HG03196 (cell line): ENCODE measurements around the gene TBKBP1.

Experiments
- ATAC-seq: cut with Tn5 transposase; IDR thresholded peaks from one replicate; pipeline ENCODE4 v1.9.1; 2021; ENCODE audit not compliant: unreplicated experiment

Gene TBKBP1

DNA sequence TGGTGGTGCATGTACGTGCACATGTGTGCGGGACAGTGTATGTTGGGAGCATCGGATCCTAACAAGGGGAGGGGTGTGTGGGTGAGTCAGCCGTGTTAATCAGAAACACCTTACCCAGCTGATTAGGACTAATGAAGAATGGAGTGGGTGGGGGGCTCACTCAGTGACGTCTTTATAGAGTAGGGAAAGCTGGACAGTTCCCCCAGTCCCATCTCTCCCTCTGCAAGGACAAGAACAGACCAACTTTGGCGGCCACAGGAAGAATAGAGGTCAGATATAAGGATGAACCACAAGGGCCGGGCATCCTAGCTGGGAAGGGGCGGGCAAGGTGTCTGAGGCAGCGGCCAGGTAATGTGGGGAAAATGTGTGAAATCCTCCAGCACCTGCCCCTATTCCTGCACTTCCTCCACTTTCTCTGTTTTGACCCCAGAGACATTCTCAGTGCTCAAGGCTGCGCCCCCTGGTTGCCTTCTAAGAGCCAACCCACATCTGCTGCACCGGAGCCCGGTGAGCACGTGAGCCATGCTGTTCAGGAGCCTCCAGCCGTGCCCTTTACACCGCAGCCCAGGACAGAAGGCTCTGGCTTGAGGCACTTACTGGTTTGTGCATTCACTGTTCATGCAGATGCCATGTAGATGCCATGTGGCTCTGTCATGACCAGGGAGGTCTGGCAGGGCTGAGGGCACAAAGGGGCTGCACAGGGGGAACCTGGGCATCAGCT is 20.2 kb downstream of the TBKBP1 start:
- ATAC-seq, result no peak

DNA sequence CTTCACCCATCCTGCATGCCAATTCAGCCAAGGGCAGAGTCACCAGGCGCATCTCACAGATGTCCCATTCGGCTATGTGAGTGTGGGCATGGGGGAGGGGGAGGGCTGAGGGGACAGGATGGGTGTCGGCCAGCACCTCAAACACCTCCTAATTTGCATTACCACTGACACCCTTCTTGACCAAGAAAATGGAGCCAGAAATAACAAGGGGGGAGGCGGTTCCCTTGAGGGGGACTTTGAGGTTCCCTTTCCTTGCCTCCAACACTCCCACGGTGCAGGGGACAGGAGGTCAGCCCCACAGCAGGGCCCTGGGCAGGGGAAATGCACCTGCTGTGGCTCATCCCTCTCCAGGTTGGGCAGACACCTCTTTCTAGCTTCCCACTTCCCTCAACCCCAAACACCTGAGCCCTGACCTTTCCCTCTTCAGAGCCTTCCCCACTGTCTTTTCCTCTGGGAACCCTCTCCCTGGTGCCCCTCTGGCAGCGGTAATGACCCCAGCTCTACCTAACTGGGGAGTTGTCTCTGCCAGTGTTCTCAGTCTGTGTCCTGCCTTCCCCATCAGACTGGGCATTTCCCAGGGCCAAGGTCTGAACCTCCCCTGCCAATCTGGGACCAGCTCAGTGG is 20.9 kb downstream of the TBKBP1 start:
- ATAC-seq, result no peak

DNA sequence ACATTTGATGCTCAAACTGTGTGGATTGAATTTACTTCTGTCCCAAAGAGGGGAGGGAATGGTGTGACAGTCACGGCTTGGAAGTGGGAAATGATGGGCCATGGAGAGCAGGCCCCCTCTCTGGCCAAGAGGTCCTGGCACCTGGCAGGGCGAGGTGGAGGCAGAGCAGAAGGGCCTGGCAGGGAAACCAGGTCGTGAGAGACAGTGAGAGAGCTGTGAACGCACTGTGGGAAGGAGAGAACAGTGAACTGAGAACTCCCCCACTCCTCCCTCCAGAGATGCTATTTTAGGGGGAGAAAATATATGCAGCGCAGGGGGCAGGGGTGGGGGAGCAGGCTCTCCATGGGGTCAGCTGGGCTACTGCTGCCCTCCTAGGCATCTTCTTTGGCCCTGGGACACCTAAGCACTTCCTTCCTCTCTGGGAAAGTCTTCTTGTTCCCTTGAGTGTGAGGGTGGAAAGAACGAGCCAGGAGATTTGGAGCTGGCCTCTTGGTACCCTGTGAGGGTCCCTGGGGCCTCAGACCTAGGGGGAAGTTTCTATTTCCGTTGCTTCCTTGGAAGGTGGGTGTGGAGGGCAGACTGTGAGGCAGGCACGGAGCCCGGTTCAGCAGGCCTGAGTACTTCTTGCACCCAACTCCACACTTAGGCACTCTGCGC is 21.8 kb downstream of the TBKBP1 start:
- ATAC-seq, result no peak

DNA sequence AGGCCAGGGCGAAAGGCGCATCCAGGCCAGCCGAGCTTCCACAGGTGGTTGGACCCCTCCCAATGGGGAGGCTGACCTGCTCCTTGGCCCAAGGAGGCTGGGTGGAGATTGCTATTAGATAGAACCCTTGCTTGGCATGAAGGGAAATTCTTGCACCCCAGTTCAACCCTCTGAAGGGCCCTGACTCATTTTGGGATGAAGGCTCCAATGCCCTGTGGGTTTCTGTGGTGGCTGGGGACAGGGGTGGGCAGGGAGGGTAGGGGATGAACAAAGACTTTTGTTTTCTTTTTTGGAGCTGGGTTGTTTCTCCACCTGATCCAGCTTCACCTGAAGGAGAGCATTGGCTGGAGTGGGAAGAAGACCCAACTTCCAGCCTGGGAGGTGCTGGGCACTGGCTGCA is 22.4 kb downstream of the TBKBP1 start:
- no peak for ATAC-seq

DNA sequence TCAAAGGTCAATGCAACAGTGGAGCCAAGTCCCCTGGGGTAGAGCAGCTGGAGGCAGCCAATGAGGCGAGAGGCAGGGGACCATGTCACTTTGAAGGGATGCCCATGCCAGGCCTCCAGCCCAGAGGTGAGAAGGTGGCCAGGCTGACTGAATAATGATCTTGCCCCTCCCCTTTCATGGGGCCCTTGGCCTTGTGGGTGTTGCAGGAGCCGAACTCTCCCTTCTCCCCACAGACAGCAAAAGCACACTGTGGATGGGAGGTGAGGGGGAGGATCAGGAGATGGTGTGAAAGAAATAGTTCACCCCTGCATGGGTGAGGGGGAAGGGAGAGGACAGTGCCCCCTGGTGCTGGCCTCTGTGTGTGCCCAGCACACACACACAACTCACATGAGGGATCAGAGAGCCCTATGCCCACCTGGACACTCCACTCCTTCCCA is 23.3 kb downstream of the TBKBP1 start:
- no peak for ATAC-seq

DNA sequence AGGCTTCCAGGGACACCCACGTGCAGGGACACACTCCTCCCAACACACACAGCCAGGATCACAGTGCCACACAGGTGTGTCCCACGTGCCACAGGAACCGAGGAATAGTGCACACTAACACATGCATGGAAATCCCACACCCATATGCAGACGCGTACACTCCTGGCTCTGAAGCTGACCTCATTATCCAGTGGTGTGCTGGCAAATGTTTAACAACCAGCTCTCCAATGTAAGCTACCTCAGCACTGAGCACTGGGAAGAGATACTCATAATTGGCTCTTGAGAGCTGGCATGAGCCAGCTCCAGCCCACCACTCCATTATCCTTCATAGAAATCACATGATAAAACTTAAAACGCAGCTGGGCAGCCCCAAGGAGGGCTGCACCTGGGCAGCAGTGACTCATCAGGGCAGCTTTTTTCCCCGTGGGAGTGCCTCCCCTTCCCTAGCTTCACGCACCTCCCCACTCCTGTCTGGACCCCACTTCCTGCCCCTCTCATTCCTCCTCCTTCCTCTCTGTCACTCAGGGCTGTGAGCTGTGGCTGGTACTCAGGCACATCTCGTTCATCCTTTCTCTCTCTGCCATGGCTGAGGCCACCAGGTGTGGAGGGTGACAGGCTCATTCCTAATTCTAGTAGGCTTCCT is 24.1 kb downstream of the TBKBP1 start:
- no peak for ATAC-seq

DNA sequence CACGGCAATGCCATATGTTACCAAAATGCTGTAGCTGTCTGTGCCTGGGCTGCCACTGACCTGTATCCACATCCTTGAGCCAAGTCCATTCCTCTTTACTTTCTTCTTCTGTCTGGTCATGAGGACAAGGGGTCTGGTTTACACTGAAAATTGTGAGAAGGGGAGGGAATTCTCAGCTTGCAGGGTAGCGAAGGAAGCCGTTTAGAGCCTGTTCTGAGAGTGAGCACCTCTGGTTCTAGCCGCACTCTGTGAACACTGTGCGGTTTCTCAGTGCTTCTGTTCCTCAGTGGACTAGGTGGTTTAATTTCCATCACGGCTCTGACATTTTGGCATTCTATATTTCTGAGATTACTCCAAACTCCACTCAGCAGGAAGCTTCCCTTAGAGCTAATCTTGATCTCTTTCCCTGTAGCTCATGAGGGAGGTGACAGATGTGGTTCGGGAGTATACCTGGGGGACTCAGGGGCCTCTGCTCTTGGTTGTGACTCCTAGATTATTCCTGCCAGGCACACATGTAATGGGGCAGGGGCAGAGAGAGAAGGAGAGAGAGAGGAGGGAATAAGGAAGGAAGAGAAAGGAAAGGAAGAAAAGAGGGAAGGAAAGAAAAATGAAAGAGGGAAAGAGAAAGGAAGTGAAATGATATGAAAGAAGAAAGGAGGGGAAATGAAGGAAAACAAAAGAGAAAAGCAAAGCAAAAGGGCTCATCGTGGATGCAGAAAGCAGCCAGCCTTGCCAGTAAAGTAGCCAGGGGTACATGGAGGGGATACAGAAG is 24.9 kb downstream of the TBKBP1 start:
- ATAC-seq, result no peak

DNA sequence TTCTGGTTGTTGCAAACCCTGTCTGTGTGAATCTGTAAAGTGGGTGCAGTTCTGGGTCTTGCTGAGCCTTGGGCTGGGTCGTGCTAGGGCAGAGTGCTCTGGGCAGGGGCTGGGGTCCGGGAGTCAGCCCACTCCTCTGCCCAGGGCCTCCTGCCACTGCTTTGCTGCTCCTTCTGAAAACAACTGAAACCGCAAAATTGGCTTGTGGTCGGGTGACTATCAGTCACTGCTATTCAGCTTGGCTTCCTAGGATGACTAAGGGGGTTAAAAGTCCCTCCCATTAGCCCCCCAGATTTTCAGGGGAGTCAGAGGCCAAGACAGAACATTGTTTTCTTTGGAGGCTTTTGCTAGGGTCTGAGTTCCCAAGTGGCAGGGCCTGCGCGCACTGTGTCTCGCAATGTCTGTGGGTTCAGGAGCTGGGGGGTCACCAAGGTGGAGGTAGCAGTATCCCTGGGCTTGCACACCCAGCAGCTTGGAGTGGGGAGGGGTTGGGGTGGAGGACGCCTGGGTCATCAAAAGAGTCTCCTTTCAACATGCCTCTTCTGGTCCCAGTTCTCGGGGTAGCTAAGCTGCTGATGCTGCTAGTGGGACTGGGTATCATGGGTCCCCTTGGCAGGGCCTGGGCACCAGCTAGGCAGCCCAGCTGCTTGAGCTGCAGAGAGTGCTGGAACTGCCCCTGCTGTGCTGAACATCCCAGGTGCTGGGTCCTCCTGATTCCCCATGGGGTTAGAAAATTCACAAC is 25.6 kb downstream of the TBKBP1 start:
- no peak for ATAC-seq

DNA sequence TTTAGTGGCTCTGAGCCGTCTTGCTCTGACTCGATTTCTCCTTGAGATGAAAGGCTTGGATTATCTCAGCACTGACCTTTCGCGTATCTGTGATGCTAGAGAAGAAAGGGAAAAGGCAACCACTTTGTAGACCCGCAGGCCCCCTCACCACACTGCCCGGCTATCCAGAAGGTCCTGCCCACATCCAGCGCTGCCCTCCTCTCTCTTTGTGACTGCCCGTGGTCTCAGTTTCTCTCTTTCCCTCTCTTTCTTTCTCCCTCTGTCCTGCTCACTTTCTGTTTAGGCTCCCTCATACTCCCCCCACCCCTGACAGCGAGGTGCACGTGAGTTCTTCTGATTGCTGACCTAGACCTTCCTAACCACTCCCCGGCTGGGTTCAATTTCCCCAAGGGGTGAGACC is 26.2 kb downstream of the TBKBP1 start:
- no peak for ATAC-seq

DNA sequence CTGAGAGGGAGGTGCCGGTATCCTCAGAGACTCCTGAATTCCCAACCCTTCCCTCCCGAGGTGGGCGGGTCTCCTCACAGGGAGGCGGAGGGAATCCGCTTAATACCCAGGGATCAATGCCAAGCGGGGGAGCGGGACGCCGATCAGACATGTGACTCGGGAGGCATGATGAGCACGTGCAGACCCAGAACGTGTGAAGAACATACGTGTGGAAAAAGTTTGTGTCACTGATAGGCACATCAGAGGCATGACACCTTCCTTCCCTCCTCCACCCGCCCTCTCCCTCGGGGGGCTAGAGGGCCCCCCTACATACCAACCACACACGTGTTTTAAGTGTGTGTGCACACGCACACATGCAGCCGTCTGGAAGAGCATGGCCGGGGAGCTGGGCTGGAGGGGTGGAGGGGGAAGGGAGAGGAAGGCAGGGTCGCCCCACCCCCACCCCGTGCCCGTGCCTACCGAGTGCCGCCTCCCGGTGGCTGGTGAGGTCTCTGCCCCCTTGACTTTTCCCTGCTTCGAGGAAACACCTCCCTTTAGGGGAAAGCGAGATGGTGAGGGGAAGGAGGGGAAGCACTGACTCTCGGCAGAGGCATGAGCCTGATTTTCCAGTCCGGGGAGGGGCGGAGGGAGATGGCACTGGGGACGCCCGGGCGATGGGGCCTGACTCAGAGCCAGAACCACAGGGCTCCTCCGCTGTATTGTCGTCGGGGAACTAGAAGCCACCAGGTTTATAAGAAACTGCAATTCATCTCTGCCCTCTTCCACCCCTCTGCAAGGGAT is 27.0 kb downstream of the TBKBP1 start:
- ATAC-seq, result no peak

DNA sequence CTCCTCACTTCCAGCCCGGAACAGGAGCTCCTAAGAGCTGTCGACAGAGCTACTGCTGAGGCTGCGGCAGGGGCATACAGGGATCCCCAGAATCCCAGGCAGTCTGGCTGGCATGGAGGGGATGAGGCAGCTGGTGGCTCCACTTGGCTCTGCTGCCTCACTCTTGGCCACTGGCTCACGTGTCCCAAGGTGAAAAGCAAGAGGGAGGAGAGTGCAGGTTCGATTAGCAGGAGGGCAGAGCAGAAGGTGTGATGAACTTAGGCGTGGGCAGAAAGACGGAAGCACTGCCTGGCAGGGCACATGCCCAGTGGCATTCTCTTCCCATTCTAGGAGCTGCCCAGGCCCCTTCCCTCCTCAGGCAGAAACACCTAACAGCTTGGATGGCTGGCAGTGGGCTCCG is 27.8 kb downstream of the TBKBP1 start:
- ATAC-seq, result no peak

DNA sequence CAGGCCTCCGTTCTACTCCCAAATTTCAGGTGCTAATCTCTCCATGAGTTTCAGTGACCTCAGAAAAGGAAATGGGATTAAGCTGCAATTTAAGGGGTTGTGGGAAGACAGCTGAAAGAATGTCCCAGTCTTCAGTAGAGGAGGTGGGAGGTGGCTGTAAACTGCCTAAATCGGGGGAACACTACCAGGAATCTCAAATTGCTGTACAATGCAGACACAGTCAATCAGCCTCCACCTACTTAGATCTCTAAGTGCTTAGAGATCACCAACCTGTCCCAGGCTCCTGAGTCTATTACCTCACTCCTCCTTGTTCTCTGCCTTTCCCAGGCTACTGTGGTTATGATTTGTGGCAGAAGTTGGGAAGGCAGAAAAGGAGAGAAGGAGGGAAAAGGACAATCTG is 30.7 kb downstream of the TBKBP1 start:
- ATAC-seq, result no peak

DNA sequence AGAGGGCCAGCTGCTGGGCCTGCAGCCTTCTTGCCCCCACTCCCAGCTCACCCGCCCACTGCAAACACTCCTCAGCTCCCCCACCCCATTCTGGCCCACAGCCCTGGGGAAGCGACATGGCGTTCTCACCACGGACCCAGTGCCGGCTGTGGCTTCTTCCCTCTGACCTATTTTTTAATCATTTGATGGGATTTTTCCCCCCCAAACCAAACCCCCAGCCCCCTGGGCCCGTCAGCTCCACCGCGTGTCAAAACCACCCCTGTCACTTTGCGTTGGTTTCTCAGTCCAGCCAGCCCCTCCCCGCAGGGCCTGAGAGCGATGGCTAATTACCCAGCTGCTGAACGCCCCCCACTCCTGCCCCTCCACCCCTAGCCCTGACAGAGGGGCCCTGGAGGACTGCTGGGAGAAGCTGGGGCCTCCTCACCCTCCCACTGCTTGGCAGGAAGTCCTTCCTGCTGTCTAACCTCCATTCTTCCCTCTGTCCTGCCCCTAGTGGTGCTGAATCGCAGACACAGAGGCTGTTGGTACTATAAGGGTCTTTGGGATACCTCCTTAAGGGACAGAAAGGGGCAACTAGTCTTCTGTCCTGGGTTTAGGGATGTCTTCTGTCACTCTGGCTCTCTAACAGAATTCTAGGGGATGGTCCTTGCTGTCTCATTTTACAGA is 31.6 kb downstream of the TBKBP1 start:
- ATAC-seq, result no peak

DNA sequence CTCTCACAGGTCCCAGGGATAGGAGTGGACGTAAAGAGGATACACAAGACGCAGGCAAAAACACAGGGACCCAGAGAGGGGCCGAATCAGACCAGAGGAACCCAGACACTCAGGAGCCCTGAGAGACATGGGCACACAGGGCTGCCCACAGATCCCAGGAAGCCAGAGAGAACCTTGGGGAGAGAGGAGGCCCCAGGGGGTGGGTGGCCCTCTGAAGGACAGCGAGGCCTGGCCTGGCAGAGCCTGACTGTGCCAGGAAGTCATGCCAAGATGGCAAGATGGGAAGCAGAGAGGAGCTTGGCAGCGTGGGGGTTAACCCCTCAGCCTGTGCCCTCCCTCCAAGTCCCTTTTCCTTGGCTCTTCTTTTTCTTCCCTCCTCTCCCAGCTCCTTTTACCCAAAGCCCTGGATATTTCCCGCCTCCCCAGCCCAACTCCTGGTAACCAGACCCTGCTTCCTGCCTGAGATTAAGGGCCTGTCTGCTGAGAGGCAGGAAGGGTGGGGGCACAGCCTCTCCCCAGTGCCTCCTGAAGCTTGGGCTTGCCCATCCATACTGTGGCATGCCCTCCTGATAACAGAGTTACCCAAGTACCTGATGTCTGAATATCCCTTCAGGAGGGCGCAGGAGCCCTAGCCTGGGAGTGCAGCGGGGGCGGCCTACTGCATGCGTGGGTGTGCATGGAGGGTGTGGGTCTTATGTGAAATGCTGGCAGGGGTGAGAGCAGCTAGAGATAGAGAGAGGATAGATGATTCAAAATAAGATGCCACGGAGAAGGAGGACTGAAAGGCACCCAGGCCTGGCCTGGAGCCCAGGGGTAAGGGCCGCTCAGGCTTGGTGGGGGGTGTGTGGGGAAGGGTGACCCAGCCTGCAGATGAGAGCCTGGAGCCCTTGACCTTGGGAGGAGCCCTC is 33.1 kb downstream of the TBKBP1 start:
- ATAC-seq, result no peak

DNA sequence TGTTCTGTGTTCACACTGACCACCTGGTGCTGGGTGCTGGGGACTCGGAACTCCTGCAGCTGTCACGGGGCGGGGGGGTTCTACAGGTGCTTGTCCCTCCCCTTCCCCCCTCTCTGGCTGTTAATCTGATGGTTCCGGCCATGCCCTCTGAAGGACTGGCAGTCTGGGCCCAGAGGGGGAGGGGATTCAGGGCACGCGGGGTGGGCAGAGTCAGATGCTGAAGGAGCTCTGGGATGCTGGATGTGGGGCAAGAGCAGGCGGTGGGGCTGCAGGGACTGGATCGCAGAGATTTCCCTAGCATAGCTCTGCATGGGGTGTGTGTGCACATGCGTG is 33.7 kb downstream of the TBKBP1 start:
- no peak for ATAC-seq

DNA sequence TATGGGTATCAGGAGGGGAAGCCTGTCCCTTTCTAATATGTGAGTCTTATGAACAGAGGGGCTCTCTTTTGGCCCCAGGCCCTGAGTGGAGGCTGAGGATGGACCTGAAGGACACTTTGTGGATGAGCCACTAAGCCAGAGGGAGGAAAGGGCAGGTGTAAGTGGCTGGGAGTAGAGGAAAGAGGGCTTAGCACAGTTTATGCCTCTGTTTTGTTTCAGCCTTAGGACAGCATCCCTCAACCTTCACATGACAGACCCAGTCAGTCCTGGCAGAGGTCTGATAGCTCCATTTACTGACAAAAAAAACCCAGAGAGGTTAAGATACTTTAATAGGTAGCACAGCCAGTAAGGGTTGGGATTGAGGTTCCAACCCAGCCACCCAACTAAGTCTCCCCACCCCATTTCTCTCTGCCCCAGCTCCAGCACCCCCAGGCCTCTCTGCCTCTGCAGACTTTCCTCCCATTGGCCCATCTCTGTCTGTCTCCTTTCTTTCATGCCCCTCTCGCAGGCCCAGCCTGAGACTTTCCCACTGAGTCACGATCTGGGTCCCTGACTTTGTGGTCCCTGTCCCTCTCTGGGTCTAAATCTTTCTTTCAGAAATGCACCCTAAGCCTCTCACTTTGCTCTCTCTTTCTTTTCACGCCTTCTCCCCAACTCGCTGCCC is 34.4 kb downstream of the TBKBP1 start:
- no peak for ATAC-seq

DNA sequence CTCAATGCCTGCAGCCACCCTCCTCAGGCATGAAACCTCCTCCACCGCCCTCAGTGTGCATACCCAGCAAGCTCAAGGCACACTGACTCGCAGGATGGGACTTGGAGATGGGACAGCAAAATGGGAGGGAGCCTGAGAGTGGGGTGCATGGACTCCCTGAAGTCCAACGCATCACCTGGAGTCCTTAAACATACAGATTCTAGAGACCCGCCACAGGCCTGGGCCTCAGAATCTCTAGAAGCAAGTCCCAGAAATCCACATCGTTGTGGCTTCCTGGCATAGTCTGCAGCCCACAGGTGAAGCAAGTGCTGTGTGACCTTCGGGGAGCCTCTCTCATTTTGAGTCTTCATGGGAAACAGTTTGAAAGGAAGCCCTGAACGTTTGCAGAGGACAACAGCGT is 35.5 kb downstream of the TBKBP1 start:
- no peak for ATAC-seq

DNA sequence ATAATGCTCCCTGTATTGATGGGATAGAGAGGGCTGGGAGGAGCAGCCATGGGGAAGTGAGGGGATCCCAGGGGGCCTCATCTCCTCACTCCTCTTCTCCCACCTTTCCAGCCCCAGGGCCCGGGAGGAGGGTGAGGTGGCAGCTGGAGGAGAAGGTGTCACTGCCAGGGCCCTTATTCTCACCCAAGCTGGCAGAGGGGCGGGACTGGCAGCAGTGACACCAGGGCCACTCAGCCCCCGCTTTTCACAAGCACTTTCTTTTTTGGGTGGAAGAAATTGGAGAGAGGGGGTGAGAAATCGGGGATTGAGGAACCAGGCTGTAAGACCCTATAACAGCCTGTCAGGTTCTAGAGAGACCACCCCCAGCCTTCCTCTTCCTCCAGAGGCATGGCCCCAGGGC is 36.7 kb downstream of the TBKBP1 start:
- ATAC-seq, result no peak
